Tibial nerve (tissue), 4 donors: ENCODE data around the gene KCNJ13.

Source experiments
- EP300 ChIP-seq, 2 donors: sonication (generic); formaldehyde crosslinking; IDR thresholded peaks; one replicate each; pipeline ENCODE4 v1.6.1; 2017; ENCODE audit warnings: antibody characterized with exemption in 2 of 2, mild to moderate bottlenecking in 1 of 2
- POLR2A ChIP-seq, 2 donors: fragments of 450-650 bp; IDR thresholded peaks; one replicate each; pipeline ENCODE4 v1.6.1; 2017; ENCODE audit warnings: antibody characterized with exemption in 2 of 2, mild to moderate bottlenecking in 2 of 2, moderate library complexity in 2 of 2
- TF ChIP-seq, protein P1 (sequence below), 5 experiments: fragments of 200-600 bp in 3 of 5; fragments of 450-650 bp in 2 of 5; sonication (generic) in 3 of 5; IDR thresholded peaks; one replicate each; pipeline ENCODE4 v1.5.1; 2016 to 2019; ENCODE audit warnings: antibody characterized with exemption in 5 of 5, mild to moderate bottlenecking in 3 of 5, moderate library complexity in 2 of 5

GRCh38 chr2:232791518-232791917 is 15.2 kb upstream of the KCNJ13 start:
- TF ChIP-seq, protein P1, sequence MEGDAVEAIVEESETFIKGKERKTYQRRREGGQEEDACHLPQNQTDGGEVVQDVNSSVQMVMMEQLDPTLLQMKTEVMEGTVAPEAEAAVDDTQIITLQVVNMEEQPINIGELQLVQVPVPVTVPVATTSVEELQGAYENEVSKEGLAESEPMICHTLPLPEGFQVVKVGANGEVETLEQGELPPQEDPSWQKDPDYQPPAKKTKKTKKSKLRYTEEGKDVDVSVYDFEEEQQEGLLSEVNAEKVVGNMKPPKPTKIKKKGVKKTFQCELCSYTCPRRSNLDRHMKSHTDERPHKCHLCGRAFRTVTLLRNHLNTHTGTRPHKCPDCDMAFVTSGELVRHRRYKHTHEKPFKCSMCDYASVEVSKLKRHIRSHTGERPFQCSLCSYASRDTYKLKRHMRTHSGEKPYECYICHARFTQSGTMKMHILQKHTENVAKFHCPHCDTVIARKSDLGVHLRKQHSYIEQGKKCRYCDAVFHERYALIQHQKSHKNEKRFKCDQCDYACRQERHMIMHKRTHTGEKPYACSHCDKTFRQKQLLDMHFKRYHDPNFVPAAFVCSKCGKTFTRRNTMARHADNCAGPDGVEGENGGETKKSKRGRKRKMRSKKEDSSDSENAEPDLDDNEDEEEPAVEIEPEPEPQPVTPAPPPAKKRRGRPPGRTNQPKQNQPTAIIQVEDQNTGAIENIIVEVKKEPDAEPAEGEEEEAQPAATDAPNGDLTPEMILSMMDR (IDR thresholded peaks at IDR 0.05) = no peak
- TF ChIP-seq EP300 (IDR thresholded peaks at IDR 0.05) = no peak
- TF ChIP-seq POLR2A (IDR thresholded peaks at IDR 0.05) = no peak
